Endometrial microvascular endothelial cells (primary cell): Measurements from ENCODE around the gene DAAM1. TPM values are rescaled to one million over a fixed set of nuclear protein-coding genes. Genes with fewer than 3 reads are reported as not detected.

Source experiments
- in situ Hi-C: cut with HindIII; loops from 2 replicates; pipeline ENCODE4 v1.10.0; 2017; ENCODE audit warnings: low sequenced_read_pairs, low pct_unique_long_range_greater_than_20kb; ENCODE audit errors: inconsistent ontology term
- total RNA-seq: library from RNA; depleted of rRNA; stranded (reverse); fragments of >200 nt; gene quantifications from one replicate; pipeline ENCODE4 v1.2.3, GENCODE V29; 2015; ENCODE audit errors: inconsistent ontology term

The DAAM1 gene
- total RNA-seq, 1 donor from 2014 or later = 16.2 TPM

- in situ Hi-C loops = no loop called here
Observed at GRCh38 chr14:59370158-59370742, 181.8 kb downstream of the DAAM1 start.

DNA sequence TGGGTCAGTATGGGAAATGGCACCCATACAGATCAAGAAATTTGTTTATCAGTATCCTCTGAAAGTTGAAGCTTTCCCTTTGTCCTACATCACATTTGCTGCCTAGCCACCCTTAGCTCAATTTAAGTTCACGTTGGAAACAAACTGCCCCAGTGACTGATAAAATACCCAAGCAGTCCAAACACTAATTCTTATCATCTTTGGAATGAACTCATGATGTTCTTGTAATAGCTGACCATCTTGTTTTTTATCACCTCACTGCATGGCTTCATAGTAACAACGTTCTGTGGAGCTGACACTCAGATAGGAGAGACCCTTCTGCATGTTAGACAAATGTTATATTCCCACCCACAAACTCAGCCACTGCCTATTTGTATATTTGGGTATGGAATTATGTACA is 183.3 kb downstream of the DAAM1 start:
- in situ Hi-C loops = no loop called here

DNA sequence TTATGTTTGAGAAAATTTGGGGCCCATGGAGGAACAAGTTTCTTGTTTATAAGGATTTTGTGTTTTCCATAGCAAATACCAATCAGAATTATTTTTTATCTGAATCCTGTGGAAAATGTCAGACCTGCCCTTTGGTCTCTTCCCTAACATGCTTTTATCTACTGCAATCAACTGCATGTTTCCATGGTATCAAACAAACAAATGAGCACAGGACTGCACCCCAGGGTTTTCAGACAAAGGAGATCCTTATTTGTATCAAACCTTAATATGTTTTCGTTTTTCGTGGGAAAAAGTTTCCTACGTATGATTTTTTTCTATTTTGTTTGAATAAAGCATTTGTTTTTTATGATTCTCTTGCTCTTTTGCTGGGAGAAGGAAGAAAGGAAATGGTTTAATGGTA is 185.6 kb downstream of the DAAM1 start:
- in situ Hi-C loops = no loop called here

GRCh38 chr14:59376686-59377085 is 188.2 kb downstream of the DAAM1 start:
- in situ Hi-C loops = no loop called here

- in situ Hi-C loops = no loop called here
Observed at GRCh38 chr14:59377491-59377890, 189.0 kb downstream of the DAAM1 start.

GRCh38 chr14:59377991-59378601 is 189.6 kb downstream of the DAAM1 start:
- in situ Hi-C loops = no loop called here

DNA sequence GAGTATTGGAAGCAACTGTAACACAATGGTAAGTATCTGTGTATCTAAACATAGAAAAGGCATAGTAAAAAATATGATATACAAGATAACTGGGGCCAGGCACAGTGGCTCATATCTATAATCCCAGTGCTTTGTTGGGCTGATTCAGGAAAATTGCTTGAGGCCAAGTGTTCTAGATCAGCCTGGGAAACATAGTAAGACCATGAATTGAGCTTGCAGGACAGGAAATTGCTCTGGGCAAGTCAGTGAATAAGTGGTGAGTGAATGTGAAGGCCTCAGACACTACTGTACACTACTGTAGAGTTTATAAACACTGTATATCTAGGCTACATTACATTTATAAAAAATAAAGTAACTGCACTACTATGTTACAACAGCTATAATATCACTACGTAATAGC is 201.5 kb downstream of the DAAM1 start:
- in situ Hi-C loops = no loop called here

DNA sequence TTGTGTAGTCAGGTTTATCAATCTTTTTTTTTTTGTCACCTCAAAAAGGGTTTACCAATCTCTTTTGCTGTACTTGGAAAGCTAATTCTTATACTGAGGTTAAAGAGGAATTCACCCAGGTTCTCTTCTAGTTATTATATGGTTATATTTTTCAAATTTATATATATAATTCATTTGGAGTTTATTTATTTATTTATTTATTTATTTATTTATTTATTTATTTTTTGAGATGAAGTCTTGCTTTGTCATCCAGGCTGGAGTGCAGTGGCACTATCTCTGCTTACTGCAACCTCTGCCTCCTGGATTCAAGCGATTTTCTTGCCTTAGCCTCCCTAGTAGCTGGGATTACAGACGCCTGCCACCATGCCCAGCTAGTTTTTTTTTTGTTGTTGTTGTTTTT is 202.9 kb downstream of the DAAM1 start:
- in situ Hi-C loops = no loop called here

DNA sequence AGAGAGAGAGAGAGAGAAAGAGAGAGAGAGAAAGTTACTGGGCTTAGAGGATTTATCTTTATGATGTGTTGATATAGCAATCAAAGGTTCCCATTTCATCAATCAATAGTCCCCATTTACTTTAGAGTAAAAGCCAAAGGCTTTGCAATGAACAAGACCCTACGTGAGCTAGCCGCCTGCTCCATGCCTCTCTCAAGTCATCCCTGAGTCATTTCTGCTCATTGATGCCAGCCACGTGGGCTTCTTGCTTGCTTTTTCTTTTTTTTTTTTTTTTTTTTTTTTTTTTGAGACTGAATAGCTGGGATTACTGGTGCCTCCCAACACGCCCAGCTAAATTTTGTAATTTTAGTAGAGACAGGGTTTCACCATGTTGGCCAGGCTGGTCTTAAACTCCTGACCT is 205.8 kb downstream of the DAAM1 start:
- in situ Hi-C loops = no loop called here

DNA sequence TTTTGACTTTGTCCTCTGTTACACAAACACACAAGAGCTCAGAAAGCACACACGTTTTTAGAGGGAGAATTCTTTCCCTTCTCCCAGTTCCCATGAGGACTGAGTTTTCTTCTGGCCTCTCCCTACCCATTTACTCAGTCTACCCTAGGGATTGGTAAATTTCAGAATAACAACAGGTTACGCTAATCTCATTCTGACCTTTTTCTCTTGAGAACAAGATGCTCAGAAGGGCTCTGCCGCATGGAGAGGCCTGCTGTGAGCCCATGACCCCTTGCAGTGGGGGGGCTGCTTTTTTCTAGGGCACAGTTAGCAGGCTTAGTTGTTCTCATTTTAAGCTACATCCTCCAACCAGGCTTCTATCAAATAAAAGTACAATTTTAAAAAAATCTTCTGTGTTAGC is 207.2 kb downstream of the DAAM1 start:
- in situ Hi-C loops = no loop called here

GRCh38 chr14:59398841-59399240 is 210.4 kb downstream of the DAAM1 start:
- in situ Hi-C loops = no loop called here

DNA sequence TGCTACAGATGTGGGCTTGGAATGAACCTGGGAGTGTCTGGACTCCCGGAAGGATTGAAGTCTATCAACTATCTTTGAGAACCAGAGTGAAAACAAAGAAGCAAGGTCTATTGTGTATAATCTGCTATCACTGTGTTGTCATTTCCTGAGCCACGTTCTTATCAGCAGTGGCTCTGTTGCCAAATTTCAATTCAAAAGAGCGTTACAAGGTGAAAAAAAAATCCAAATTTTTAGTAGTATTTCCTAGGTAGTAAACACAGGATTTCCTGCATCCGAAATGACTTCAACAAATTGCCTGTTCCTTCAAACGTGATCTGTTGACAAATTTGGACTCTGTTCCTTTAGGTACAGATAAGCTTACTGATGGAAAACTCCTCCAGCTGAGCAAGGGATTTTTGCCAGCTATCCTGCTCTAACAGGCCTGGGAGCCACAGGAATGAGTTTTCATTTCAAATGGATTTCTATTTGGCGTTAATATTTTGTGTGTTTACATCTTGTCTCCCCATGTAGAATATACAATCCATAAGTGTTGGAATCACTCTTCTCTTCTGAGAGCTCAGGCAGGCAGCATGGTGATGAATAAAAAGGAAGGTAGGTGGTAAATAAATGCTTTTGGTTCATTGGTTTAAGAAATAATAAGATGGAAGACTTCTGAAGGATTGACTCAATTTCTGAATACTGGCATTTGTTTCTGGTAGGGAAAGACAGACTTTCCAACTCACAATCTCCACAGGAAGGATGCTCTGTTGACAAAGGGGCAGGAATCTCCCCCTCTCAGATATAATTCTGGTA is 218.2 kb downstream of the DAAM1 start:
- in situ Hi-C loops = no loop called here

DNA sequence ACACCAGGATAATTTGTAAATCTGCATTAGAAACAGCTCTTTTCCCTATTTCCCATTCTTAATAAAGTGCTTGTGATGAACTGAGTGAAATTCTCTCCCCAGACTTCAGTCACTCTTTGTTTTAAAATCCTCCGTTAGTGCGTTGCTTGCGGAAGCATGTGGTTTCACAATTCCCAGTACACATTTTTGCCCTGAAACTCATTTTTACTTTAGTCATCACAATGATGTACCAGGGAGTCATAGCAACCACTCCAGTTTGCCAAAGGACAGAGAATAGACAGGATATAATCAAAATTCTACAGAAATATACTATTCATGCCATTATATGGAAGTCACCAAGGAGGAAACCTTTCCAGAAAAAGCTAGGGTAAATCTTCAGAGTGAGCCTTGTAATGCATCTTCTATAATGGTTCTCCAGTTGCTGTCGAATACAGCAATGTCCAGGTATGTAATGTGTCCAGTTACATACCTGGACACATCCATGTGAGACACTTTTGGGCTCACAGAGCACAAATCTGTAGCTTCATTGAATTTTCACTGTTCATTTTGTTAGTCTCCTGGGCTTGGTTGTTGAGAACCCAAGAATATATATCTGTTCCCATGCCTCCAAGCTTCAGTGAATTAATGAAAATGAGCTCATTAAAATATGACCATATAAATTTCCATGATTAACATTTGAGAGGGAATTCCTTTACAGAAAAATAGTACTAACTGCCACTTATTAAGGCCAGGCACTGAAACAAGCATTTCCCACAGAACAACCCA is 219.0 kb downstream of the DAAM1 start:
- in situ Hi-C loops = no loop called here

GRCh38 chr14:59415836-59416602 is 227.6 kb downstream of the DAAM1 start:
- in situ Hi-C loops = no loop called here

- in situ Hi-C loops = no loop called here
Observed at GRCh38 chr14:59417311-59417710, 228.8 kb downstream of the DAAM1 start.

- in situ Hi-C loops = no loop called here
Observed at GRCh38 chr14:59419303-59419702, 230.8 kb downstream of the DAAM1 start.
